ENCODE data around the gene FRMD1. TPM values are rescaled to one million over a fixed set of nuclear protein-coding genes. Genes with fewer than 3 reads are reported as not detected.

FRMD1 gene
- polyA plus RNA-seq, 1 donor from 2014 or later = not detected

DNA sequence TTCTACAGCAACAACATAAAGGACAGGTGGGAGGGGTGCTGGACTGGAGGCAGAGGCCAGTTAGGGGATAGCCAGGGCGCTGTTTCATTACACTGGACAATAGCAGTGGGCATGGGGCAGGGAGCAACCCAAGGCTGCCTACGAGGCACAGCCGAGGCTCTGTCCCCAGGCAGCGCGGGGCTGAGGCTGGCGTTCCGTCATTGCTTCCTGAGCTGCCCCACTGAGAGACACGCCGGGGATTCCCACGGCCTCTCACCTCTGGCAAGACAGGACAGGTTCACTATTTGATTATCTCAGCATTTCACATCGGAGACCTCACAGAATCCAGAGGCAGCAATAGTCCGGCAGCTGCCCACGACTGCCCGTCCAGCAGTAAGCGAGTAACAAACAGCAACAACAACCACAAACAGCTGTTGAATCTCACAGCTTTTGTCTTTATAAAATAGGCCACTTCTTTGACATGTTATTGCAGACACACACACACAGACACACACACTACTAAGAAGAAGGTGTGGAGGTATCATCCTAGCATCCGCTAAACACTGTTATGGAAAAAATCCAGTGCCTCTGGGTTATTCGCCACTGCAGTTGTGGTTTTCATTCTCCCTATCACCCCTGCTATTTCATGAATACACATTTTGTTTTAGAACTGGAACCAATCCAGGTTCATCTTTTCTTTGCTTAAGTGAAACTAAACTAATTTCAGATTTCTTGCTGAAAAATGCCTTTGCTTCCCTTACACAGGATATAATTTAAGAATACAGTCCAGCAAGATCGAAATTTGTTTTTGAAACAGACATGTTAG, 62.1 kb downstream of the FRMD1 start:
- H3K27ac Mint-ChIP-seq = no peak overlapping the region
- peaks cover 1 to 22% (median 12%) of the 10 kb centered on the region in 3 donors for H3K9me3 Mint-ChIP-seq
- no peaks in the 10 kb centered on the region for H3K4me1 Mint-ChIP-seq
- peaks cover 5% of the 10 kb centered on the region for H3K27me3 Mint-ChIP-seq
- H3K36me3 Mint-ChIP-seq = peaks cover 4% of the 10 kb centered on the region
- no peak overlapping the region for H3K4me3 Mint-ChIP-seq

DNA sequence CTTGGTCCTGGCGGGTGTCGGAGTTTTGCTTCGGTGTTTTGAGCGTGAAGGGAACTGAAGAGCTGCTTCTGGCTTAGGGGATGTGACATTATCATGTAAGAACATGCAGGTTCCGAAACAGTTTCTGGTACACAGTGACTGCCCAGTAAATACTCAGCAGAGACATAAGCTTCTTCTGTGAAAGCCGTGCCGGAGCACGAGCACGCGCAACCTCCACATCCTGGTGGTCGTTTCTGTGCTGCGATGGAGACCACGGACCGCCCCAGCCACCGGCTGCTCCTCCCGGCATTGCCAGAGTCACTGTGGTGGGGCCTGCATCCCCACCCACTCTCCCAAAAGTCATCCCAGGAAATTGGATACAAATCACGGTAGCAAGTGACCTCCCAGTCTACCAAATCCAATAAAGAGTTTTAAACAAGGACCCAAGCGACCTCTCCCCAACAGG, 62.8 kb downstream of the FRMD1 start:
- no peaks in the 10 kb centered on the region for H3K4me1 Mint-ChIP-seq
- no peak overlapping the region for H3K27ac Mint-ChIP-seq
- peaks cover 4% of the 10 kb centered on the region for H3K36me3 Mint-ChIP-seq

DNA sequence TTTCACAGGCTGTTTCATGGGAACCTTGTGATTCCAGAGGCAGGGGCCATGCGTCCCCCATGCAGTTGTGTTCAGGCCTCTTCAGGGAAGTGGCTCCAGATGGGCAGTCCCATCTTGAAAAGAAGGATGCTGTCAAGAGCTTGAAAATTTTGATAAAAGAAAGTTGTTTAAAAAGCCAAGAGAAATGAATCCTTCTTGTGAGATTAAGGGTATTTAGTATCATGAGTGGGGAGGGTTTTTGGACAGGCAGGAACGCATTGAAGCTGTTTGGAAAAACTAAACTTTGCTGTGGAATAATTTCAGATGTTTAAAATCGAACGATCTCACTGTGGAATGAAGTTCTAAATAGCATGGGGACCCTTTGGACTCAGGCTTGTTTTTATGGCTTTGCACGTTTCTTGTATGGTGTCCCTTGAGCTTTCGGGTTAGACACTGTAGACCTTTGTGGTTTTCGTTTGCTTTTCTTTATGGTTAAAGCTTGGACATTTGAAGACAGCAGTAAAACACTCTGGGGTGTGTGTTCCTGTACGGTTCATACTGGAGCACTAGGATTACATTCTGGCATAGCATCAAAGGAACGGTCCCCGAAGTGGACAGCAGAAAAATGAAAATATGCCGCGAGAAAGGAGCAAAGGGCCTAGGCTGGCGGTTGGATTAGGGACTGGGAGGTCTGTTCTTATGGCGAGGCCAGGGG, 63.4 kb downstream of the FRMD1 start:
- Mint-ChIP-seq H3K4me1 (peaks cover 0 to 2% (median 0%) of the 10 kb centered on the region in 3 donors), H3K27me3 (peaks cover 5% of the 10 kb centered on the region), H3K4me3 (no peak overlapping the region), H3K27ac (no peak overlapping the region), H3K9me3 (peaks cover 10 to 33% (median 17%) of the 10 kb centered on the region in 3 donors), H3K36me3 (peaks cover 4% of the 10 kb centered on the region)

More for the DNA sequence above, 62.8 kb downstream of the FRMD1 start:
- H3K27me3 Mint-ChIP-seq = peaks cover 5% of the 10 kb centered on the region
- H3K9me3 Mint-ChIP-seq = peaks cover 5 to 29% (median 12%) of the 10 kb centered on the region in 3 donors
- H3K4me3 Mint-ChIP-seq = no peak overlapping the region

DNA sequence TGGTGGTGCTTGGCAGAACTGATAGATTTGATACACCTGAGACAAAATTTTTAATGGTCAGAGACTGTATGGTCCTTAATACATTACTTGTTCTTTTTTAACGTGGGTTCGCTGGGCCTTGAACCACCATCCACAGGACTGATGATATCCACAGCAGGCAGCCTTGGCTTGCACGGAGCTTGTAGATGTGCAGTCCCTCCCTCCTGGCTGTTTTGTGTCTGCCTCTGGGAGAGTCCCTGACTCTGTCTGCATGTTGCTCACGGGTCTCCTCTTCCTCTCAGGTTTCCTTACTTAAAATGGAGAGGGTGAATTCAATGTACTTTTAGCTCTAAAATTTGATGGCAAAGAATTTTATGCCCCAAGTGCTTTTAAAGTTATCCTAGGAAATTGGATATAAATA, 64.0 kb downstream of the FRMD1 start:
- Mint-ChIP-seq H3K4me1 (peaks cover 0 to 2% (median 0%) of the 10 kb centered on the region in 3 donors), H3K9me3 (peaks cover 13 to 33% (median 18%) of the 10 kb centered on the region in 3 donors), H3K36me3 (peaks cover 7% of the 10 kb centered on the region), H3K27me3 (peaks cover 5% of the 10 kb centered on the region), H3K4me3 (no peak overlapping the region), H3K27ac (no peak overlapping the region)

DNA sequence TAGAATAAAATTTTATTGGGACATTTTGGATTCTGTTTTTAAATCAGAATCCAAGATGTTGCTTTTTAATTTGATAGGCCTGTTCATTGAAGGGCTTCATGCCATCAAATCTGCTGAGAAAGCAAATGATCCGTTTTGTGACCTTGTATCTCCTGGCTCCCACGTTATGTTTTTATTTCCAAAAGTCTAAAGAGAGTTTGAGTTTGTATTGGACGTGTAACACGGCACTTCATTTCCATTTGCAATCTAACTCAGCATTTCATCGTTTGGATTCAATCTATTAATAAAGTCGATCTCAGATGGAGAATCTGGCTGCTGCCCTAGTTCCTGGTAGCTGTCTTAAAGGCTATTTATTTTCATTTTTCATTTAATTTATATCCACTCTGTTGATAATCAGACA, 64.6 kb downstream of the FRMD1 start:
- Mint-ChIP-seq H3K4me1 (peaks cover 0 to 2% (median 0%) of the 10 kb centered on the region in 3 donors), H3K4me3 (no peak overlapping the region), H3K36me3 (peaks cover 7% of the 10 kb centered on the region), H3K9me3 (peaks cover 16 to 31% (median 18%) of the 10 kb centered on the region in 3 donors), H3K27me3 (peaks cover 5% of the 10 kb centered on the region), H3K27ac (no peak overlapping the region)

DNA sequence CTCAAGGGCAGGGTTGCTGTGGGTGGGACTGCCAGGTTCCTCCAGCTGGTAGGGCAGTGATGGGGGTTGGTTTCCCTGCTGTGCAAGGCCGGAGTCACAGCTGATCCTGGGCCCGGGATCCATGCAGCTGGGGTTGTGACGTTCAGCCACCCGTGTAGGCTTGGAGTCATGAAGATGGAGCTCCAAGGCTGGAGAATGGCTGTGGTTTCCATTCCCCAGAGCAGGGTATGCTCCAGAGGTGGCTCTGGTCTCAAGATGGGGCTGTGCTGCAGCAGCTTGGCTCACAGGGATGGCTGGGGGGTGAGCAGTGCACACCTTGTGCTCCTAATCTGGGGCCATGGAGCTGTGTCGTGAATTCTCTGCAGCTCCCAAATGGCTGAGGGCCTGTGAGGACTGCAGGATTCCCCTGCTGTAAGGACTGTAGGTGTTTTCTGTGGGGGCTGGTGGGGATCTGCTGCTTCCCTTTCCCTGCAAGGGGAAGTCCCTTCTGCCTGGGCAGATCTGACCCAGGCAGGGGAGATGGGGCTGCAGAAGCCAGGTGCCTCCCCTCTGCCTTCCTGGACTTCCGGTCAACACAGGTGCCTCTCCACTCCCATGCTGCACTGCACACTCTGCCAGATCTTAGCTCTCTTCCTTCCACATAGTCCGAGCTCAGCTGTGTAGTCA, 65.6 kb downstream of the FRMD1 start:
- peaks cover 0 to 2% (median 0%) of the 10 kb centered on the region in 3 donors for H3K4me1 Mint-ChIP-seq
- H3K4me3 Mint-ChIP-seq = no peak overlapping the region
- H3K36me3 Mint-ChIP-seq = peaks cover 4% of the 10 kb centered on the region
- peak overlapping the region in 1 of 3 donors; percentile 92 for H3K27ac Mint-ChIP-seq
- peaks cover 15 to 26% (median 19%) of the 10 kb centered on the region in 3 donors for H3K9me3 Mint-ChIP-seq
- peaks cover 3% of the 10 kb centered on the region for H3K27me3 Mint-ChIP-seq

DNA sequence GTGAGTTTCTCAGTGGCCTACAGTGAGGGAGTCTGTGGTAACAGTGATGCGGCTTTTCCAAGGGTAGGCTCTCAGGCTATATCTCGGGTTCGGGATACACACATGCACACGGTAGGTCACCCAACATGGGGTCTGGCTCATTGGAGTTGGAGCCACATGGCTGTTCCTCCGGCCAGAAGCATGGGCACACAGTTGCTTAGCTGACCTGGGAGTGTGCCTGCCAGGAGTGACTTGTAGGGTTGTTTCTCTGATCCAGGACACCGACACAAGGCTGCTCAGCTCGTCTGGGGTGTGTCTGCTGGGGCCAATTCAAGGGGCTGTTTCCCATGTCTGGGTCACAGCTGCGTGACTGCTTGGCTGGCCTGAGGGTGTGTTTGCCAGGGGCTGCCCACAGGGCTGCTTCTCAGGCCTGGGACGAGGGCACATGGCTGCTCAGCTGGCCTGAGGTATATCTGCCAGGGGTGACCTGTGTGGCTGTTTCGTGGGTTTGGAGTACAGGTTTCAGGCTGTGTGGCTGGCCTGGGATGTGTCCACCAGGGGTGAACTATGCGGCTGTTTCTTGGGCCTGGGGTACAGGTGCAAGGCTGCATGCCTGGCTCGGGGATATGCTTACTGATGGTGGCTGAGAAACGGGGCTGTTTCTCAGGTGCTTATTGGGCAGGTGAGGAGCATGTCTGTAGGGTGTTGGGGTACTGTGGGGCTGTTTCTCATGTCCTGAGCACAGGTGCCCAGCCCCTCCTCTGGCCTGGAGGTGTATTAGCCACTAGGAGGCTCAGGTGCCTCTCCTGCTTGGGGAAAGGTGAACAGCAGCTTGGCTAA, 66.4 kb downstream of the FRMD1 start:
- peaks cover 3% of the 10 kb centered on the region for H3K27me3 Mint-ChIP-seq
- no peak overlapping the region for H3K4me3 Mint-ChIP-seq
- peaks cover 15 to 32% (median 19%) of the 10 kb centered on the region in 3 donors for H3K9me3 Mint-ChIP-seq
- H3K36me3 Mint-ChIP-seq = peaks cover 6% of the 10 kb centered on the region
- H3K4me1 Mint-ChIP-seq = peaks cover 0 to 2% (median 0%) of the 10 kb centered on the region in 3 donors
- no peak overlapping the region for H3K27ac Mint-ChIP-seq

DNA sequence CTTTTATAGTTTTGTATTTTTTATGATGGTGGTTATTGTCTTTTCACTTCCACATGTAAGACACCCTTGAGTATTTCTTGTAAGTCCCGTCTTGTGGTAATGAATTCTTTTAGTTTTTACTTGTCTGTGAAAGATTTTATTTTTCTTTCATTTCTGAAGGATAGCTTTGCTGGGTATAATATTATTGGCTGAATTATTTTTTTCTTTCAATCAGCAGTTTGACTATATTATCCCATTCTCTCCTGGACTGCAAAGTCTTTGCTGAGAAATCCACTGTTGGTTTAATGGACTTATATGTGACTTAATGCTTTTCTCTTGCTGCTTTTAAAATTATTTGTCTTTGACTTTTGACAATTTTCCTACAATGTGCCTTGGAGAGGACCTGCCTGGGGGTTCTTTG, 67.7 kb downstream of the FRMD1 start:
- Mint-ChIP-seq H3K4me1 (peaks cover 0 to 2% (median 0%) of the 10 kb centered on the region in 3 donors), H3K9me3 (peaks cover 11 to 32% (median 19%) of the 10 kb centered on the region in 3 donors), H3K36me3 (peaks cover 6% of the 10 kb centered on the region), H3K27me3 (peaks cover 1% of the 10 kb centered on the region), H3K27ac (peak overlapping the region in 1 of 3 donors; percentile 17), H3K4me3 (no peak overlapping the region)

DNA sequence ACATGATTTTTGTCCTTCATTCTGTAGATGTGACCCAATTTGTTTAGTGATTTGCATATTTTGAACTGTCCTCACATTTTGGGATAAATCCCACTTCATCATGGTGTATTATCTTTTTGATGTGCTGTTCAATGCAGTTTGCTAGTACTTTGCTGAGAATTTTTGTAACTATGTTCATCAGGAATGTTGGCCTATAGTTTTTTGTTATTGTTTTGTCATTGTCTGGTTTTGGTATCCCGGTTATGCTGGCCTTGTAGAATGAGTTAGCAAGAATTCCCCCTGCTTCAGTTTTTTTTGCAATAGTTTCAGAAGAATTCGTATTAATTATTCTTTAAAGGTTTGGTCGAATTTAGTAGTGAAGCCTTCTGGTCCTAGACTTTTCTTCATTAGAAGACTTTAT, 69.7 kb downstream of the FRMD1 start:
- Mint-ChIP-seq H3K4me3 (no peak overlapping the region), H3K27ac (no peak overlapping the region), H3K36me3 (peaks cover 6% of the 10 kb centered on the region), H3K9me3 (peaks cover 11 to 28% (median 19%) of the 10 kb centered on the region in 3 donors), H3K27me3 (no peaks in the 10 kb centered on the region), H3K4me1 (peaks cover 0 to 2% (median 0%) of the 10 kb centered on the region in 3 donors)

DNA sequence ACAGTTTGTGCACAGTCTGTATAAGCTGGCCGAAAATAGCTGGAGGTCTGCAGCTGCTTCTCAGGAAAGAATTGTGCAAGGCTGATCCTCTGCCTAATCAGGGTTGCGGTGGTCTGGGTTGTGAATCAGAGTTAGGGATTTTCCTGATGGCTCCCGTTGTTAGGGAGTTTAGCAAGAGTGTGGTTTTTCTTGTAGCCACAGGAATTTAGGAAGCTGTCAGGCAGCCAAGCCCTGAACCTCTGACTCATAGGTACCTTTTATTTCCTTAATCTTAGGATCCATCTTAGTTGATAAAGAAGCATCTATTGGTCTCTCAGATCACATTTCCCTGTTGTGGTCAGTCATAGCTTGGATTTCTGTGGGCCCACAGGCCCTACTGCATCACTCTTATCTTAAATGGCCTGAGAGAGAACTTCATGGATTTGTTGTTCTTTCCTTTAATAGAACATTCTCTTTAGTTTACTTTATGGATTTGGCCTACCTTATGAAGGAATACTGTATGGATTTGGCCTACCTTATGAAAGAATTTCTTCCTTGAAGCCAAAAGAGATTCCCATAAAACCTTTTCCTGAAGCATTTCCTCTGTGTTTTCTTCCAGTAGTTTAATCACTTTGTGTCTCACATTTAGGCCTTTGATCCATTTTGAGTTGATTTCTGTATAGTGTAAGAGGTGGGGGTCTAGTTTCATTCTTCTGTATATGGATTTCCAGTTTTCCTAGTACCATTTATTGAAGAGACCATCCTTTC, 71.2 kb downstream of the FRMD1 start:
- Mint-ChIP-seq H3K27ac (no peak overlapping the region), H3K4me3 (no peak overlapping the region), H3K36me3 (peaks cover 7% of the 10 kb centered on the region), H3K4me1 (peaks cover 0 to 2% (median 0%) of the 10 kb centered on the region in 3 donors), H3K9me3 (peaks cover 8 to 28% (median 18%) of the 10 kb centered on the region in 3 donors), H3K27me3 (no peaks in the 10 kb centered on the region)

DNA sequence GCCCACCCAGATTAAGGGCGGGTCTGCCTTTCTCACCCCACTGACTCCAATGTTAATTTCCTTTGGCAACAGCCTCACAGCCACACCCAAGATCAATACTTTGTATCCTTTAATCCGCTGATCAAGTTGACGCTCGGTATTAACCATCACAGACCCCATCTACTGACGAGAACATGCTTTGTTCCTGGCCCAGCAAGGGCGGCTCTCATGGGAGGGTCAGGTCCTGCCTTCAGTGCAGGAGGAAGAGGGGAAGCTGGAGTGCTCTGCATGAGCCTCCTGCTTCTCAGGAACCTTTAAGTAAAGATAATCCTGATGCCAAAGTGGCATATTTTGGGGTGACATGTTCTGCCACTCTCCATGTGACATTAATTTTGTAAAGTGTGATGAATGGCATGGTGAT, 73.2 kb downstream of the FRMD1 start:
- Mint-ChIP-seq H3K9me3 (peaks cover 5 to 14% (median 11%) of the 10 kb centered on the region in 3 donors), H3K4me3 (no peak overlapping the region), H3K27ac (no peak overlapping the region), H3K27me3 (no peaks in the 10 kb centered on the region), H3K36me3 (peaks cover 7% of the 10 kb centered on the region), H3K4me1 (peaks cover 0 to 1% (median 0%) of the 10 kb centered on the region in 3 donors)

DNA sequence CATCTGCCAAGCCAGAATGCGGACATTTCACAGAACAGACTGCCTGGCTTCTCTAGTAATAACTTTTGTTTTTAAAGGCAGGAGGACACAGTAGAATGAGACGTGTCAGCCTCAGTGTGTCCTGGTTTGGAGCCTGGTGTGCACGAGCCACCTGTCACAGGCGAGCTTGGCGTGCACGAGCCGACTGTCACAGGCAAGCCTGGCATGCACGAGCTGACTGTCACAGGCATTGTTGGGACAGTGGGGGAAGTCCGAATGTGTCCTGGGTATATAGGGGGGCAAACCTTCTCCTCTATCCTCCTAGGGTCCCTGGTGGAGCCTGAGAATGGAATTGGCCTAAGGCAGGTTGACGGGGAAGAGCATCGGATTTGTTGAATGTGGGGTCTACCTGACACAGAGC, 74.1 kb downstream of the FRMD1 start:
- Mint-ChIP-seq H3K27me3 (no peaks in the 10 kb centered on the region), H3K36me3 (peaks cover 4% of the 10 kb centered on the region)

DNA sequence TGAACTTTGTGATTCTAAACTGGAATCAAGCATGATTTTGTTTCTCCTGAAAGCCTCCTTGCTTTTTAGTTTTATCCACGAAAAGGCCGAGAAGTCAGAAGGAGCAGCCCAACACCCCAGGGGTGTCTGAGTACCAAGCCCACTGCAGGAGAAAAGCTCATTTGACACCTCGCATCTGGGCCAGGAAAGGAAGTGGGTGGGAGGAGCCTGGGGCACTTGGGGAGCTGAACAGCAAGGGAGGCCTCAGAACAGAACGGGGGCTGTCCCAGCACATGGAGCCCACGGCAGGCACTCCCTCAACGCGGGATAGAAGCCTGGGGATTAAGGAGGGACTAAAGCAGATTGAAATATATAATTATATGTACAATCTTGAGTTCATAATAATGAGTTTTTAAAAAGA, 75.0 kb downstream of the FRMD1 start:
- H3K4me3 Mint-ChIP-seq = no peak overlapping the region
- peaks cover 0 to 6% (median 0%) of the 10 kb centered on the region in 3 donors for H3K9me3 Mint-ChIP-seq
- H3K27ac Mint-ChIP-seq = no peak overlapping the region
- H3K36me3 Mint-ChIP-seq = peaks cover 4% of the 10 kb centered on the region
- H3K4me1 Mint-ChIP-seq = no peaks in the 10 kb centered on the region
- peaks cover 3% of the 10 kb centered on the region for H3K27me3 Mint-ChIP-seq

More for the DNA sequence above, 74.1 kb downstream of the FRMD1 start:
- Mint-ChIP-seq H3K9me3 (peaks cover 0 to 6% (median 6%) of the 10 kb centered on the region in 3 donors), H3K4me1 (no peaks in the 10 kb centered on the region), H3K27ac (no peak overlapping the region), H3K4me3 (no peak overlapping the region)
